ENCODE results near the gene HSPA9. TPM values are rescaled to one million over a fixed set of nuclear protein-coding genes. Genes with fewer than 3 reads are reported as not detected.

Gene HSPA9
- total RNA-seq, 1 donor from 2014 or later, result 247 TPM

GRCh38 chr5:138588013-138588788 is 13.0 kb upstream of the HSPA9 start:
- TF ChIP-seq, protein P1, sequence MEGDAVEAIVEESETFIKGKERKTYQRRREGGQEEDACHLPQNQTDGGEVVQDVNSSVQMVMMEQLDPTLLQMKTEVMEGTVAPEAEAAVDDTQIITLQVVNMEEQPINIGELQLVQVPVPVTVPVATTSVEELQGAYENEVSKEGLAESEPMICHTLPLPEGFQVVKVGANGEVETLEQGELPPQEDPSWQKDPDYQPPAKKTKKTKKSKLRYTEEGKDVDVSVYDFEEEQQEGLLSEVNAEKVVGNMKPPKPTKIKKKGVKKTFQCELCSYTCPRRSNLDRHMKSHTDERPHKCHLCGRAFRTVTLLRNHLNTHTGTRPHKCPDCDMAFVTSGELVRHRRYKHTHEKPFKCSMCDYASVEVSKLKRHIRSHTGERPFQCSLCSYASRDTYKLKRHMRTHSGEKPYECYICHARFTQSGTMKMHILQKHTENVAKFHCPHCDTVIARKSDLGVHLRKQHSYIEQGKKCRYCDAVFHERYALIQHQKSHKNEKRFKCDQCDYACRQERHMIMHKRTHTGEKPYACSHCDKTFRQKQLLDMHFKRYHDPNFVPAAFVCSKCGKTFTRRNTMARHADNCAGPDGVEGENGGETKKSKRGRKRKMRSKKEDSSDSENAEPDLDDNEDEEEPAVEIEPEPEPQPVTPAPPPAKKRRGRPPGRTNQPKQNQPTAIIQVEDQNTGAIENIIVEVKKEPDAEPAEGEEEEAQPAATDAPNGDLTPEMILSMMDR (conservative IDR thresholded peaks at IDR 0.05), result no peak
- Mint-ChIP-seq H3K4me1 (peaks cover 12% of the 10 kb centered on the region), H3K9me3 (no peaks in the 10 kb centered on the region), H3K27me3 (ENCODE audit: low read depth) (peaks cover 2% of the 10 kb centered on the region), H3K4me3 (no peak overlapping the region), H3K27ac (ENCODE audit: unreplicated experiment) (no peak overlapping the region), H3K36me3 (ENCODE audit: low read depth) (no peaks in the 10 kb centered on the region)
- no peak for DNase-seq (ENCODE audit: low read depth, low spot score)

GRCh38 chr5:138585157-138585556 is 10.0 kb upstream of the HSPA9 start:
- Mint-ChIP-seq H3K27me3 (ENCODE audit: low read depth) (peaks cover 2% of the 10 kb centered on the region), H3K4me1 (peaks cover 4% of the 10 kb centered on the region), H3K4me3 (no peak overlapping the region), H3K9me3 (no peaks in the 10 kb centered on the region), H3K36me3 (ENCODE audit: low read depth) (no peaks in the 10 kb centered on the region), H3K27ac (ENCODE audit: unreplicated experiment) (no peak overlapping the region)
- DNase-seq (ENCODE audit: low read depth, low spot score), result no peak
- TF ChIP-seq, protein P1 (conservative IDR thresholded peaks at IDR 0.05), result no peak

GRCh38 chr5:138583984-138584637 is 8.9 kb upstream of the HSPA9 start:
- Mint-ChIP-seq H3K27ac (ENCODE audit: unreplicated experiment) (no peak overlapping the region), H3K4me3 (no peak overlapping the region), H3K9me3 (no peaks in the 10 kb centered on the region), H3K36me3 (ENCODE audit: low read depth) (no peaks in the 10 kb centered on the region), H3K4me1 (peaks cover 8% of the 10 kb centered on the region), H3K27me3 (ENCODE audit: low read depth) (peaks cover 2% of the 10 kb centered on the region)
- no peak for DNase-seq (ENCODE audit: low read depth, low spot score)
- TF ChIP-seq, protein P1 (conservative IDR thresholded peaks at IDR 0.05), result no peak

- no peaks in the 10 kb centered on the region for H3K9me3 Mint-ChIP-seq
Measured at GRCh38 chr5:138582959-138583358, 7.8 kb upstream of the HSPA9 start.

GRCh38 chr5:138580777-138581176 is 5.6 kb upstream of the HSPA9 start:
- H3K4me1 Mint-ChIP-seq, result peaks cover 8% of the 10 kb centered on the region
- DNase-seq (ENCODE audit: low read depth, low spot score), result no peak
- no peak overlapping the region for H3K4me3 Mint-ChIP-seq
- peaks cover 2% of the 10 kb centered on the region for H3K36me3 Mint-ChIP-seq (ENCODE audit: low read depth)
- peaks cover 2% of the 10 kb centered on the region for H3K9me3 Mint-ChIP-seq
- H3K27ac Mint-ChIP-seq (ENCODE audit: unreplicated experiment), result no peak overlapping the region
- TF ChIP-seq, protein P1 (conservative IDR thresholded peaks at IDR 0.05), result no peak
- no peaks in the 10 kb centered on the region for H3K27me3 Mint-ChIP-seq (ENCODE audit: low read depth)

More at GRCh38 chr5:138582959-138583358, 7.8 kb upstream of the HSPA9 start:
- no peak for DNase-seq (ENCODE audit: low read depth, low spot score)
- no peak overlapping the region for H3K27ac Mint-ChIP-seq (ENCODE audit: unreplicated experiment)
- peaks cover 2% of the 10 kb centered on the region for H3K27me3 Mint-ChIP-seq (ENCODE audit: low read depth)
- H3K4me3 Mint-ChIP-seq, result no peak overlapping the region
- TF ChIP-seq, protein P1 (conservative IDR thresholded peaks at IDR 0.05), result no peak
- no peaks in the 10 kb centered on the region for H3K36me3 Mint-ChIP-seq (ENCODE audit: low read depth)
- peaks cover 5% of the 10 kb centered on the region for H3K4me1 Mint-ChIP-seq
